Stimulated activated CD4-positive, alpha-beta T cell treated with anti-CD3 and anti-CD28 coated beads, Interleukin-4, amount 100 ng/mL, for 4 hours (primary cell): ENCODE measurements around the gene COL27A1.
"Not testable (repeated sequence)": the region's sequence is repeated elsewhere in the genome, so short reads cannot be mapped to it uniquely, and the experiment has no call there.

Source experiments
- DNase-seq, 2 experiments: peaks; one replicate each; pipeline ENCODE4 v3.0.0-alpha.2; 2020

Gene COL27A1

DNA sequence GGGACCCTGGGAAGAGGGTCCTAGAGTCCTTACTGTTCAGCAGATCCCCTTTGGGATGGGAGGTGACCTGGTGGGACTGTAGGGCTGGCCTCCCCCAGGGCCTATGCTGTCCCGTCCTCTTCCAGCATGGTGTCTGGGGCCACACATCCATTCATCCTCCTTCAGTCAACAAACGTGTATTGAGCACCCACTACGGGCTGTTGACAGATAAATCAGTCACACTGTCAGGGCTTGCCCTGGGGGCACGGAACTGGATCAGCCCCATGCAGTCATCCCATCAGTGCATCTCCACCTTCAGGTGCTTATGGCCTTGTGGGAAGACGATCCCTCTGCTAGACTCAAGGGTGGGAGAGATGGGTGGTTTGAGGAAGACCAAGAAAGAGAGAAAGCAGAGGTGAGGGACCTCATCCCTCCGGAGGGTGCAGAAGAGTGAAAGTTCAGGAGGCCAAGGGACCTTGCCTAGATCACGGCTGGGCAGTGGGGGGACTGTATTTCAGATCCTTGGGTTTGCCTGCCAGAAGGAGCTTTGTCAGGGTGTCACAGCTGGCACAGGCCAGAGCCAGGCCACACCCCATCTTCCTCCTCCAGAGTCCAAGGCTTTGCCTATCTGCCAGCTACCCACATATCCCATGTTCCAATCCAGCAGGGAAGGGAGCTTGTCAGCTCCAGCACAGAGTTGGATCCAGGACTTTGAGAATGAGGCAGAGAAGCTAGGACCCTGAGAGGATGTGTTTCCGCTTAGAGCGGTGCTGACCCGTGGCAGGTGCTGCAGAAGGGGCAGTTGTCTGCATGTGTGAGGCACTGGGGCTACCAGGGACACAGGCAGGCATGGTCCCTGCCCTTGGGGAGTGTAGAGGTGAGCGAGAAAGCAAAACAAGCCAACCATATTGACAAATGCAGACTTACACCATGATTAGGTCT lies 30.5 kb downstream of the COL27A1 start:
- DNase-seq: no peak

DNA sequence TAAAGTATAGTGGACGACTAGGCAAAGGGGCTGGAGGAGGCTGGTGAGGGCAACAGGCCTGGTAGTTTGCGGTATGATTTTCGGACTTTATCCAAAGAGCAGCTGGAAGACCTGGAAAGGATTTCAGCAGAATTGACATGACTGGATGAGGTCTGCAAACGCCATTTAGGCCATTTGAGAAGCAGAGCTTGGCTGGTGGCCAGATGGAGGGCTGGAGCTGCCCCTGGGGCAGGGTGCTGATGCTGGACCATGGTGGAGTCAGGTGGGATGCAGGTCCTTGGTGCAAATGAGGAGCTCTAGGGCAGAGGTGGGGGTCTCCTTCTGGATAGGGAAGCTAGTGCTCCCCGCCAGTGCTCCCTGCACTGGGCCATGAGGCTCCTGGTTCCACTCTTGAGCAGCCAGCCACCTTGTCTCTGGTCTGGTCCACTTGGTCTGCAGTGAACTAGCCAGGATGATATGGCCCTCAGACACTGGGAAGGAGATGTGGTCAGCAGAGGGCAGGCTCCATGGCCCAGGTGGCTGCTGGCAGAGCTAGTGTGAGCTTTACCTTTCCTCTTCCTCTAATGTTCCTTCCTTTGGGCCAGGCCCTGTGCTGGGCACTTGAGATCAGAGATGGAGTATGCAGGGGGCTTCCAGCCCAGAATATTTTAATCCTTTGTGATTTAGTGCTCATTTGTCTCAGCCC lies 31.4 kb downstream of the COL27A1 start:
- DNase-seq: no peak

DNA sequence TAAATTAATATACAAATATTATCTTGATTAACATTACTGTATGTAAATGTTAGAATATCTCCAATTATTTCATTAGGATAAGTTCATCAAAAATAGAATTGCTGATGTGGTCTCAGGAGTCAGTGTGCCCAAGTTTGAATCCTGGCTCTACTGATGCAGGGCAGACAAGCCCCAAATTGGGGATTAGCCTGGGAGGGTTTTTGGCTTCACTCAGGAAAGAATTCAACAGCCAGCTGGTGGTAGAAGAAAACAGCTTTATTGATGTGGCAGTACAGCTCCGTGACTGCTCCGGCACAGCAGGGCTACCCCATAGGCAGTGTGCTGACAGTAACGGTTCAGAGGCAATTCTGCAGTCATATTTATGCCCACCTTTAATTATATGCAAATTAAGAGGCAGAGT lies 32.5 kb downstream of the COL27A1 start:
- DNase-seq: no peak

DNA sequence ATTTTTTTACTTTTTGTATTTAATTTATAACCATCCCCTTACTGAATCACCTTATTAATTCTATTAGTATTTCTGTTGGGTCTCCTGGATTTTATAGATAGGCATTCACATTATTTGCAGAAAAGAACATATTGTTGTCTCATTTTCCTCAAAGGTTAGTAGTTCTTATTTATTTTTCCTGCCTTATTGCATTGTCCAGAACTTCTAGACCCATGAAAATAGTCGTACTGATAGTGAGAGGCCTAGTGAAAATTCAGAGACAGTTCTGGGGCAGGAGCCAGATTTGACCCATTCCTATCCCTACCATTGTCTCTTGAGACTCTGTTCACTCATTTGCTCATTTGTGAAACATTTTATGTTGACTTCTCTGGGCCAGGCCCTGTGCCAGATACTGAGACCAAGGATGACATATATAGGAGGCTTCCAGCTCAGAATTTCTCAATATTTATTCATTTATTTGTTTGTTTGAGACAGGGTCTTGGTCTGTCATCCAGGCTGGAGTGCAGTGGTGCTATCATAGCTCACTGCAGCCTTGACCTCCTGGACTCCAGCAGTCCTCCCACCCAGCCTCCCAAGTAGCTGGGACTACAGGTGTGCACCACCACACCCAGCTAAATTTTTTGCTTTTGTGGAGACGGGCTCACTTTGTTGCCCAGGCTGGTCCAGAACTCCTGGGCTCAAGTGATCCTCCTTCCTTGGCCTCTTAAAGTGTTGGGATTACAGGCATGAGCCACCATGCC lies 34.7 kb downstream of the COL27A1 start:
- DNase-seq: no peak

DNA sequence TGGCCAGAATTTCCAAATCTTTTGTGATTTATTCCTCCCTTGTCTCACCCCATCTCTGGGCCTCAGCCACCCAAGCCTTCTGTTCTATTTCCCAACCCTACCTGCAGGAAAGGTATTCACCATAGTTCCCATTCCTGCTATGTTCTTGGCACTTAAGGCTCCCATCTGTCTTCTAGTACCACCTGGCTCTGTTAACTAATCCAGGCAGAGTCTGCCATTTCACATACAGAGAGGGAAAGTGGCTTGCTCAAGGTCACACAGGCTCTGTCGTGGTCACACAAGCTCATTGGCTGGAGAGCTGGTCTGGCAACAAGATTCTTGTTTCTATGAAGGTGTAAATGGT lies 35.2 kb downstream of the COL27A1 start:
- no peak for DNase-seq

DNA sequence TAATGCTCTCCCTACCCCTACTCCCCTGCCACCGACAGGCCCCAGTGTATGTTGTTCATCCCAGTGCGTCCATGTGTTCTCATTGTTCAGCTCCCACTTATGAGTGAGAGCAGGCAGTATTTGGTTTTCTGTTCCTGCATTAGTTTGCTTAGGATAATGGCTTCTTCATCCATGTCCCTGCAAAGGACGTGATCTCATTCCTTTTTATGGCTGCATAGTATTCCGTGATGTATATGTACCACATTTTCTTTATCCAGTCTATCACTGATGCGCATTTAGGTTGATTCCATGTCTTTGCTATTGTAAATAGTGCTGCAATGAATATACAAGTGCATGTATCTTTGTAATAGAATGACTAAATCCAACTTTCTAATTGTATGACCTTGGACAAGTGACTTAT lies 36.1 kb downstream of the COL27A1 start:
- DNase-seq: not testable (repeated sequence)

DNA sequence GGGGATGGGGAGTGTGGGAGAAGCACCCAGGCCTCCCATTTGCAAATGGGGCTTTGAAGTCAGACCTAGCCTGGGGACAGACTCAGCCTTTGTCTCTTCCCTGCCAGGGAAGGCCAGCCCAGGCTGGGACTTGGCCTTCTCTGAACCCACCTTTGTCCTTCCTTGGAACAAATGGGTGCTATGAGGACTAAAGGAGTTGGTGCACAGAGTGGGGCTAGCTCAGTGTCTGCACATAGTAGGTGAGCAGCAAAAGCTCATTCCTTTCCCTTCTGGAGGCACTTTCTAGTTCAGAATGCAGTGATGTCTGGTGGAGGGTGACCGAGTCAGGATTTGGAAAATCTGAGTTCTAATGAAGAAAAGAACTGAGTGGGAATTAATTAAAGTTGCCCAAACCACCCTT lies 37.2 kb downstream of the COL27A1 start:
- DNase-seq: no peak

DNA sequence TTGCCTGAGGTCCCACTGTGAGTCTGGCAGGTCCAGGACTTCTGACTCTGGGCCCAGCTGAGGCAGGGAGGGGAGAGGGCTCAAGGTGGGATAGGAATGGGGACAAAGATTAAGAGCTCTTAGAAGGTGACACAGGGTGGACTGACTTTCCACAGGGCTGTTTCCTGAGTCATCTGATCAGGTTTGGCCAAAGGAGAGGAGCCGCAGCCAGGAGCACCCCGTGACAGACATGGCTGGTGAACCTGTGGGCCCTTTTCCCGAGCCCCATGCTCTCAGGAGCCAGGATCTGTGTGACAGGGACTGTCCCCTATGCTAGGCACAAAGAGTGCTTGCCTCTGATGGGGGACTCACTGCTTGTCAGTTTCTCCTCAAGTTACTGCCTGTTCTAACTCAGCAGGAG lies 37.8 kb downstream of the COL27A1 start:
- DNase-seq: no peak

DNA sequence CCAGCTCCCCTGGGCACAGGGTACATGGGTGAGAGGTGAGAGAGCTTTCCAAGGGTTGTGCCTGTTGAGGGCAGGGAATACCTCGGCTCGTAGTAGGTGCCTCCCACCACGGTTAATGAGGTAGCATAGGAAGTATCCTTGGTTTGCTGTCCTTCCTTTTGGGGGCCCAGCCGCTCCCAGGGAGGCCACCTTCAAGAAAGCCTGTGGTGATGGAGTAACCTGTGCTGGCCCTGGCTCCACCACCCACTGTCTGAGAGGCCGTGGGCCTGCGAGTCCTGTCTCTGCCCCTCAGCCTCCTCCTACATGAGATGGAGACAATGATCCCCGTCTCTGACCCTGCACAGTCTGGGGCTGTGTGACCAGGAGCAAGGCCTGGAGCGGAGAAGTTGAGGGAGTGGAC lies 40.8 kb downstream of the COL27A1 start:
- no peak for DNase-seq

DNA sequence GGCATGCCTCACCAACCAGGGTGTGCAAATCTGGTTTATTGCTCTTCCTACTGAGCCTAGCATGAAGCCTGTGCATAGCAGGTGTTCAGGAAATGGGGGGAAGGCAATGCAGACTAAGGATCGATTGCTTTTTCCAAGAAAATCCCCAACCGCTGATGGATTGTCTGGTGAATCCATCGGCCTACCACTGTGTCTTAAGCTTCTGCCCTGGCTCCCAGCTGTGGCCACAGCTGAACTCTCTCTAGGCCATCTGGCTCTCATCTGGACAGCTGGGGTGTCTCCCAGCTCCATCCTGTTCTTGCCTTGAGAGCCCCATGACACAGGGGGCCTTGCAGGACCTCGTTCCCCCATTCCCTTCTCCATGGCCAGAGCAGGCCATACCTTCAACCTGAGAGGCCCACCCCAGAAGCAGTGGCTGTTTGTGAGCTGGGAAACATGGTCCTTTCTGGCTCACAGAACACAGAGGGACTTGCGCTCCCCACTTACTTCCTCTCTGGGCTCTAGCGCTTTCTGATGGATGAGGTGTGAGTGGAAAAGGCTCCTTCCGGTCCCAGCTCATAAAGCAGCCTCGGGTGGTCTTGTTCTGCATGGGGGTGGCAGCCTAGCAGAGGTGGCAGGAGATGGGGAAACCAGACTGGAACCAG lies 41.8 kb downstream of the COL27A1 start:
- DNase-seq: no peak

DNA sequence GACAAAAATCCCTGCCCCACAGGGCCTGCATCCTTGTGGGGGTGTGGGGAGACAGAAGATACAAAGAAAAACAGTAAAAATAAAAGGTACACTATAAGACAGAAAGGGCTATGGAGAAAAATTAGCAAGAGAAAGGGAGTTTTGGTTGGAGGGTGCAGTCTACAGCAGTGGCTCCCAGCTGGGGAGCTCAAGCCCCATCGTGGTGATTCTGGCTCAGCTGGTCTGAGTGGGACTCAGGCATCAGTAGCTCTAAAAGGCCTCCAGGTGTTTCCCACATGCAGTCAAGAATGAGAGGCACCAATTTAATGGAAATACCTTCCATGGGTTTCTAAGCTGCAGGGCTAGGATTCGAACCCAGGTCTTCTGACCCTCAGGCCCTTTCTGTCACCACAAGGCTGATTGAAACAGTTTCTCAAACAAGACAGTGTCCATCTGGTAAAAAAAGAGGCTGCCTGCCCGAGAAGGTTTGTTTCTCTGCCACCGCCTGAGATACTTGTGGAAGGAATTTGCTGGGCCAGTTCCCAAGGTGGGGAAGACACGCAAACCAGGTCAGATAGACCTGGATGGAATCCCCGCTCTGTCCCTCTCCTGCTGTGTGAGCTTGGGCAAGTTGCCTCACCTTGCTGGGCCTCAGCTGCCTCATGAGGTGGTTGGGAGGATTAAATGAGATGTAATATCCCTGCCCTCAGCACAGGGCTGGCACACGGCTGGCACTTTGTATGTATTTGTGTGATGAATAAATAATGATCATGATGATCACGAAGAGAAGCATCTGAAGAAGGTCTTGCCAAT lies 43.1 kb downstream of the COL27A1 start:
- DNase-seq: no peak

DNA sequence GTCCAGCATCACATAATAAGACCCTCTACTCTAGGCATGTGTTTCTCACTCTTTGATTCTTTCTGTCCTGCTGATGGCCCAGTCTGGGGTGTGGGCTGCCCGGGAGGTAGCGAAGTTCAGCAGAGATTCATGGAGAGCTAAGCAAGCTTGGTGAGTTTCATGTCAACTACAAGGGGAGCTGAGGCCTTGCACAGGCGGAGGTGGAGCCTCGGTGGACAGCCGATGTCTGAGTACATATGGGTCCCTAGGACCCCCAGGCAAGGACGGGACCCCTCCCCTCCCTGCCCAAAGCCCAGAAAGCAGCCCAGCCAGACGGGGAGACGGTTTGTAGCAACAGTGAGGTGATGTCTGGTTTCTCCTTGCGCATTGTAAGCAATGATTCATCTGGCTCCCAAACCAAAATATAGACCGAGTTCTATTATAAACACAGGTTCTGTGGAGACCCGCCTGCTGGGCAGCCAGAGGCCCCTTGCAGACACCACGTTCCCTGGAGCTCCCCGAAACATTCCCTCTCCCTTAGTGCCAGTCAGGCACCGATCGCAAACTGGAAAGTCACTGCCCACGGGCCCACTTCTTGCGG lies 45.5 kb downstream of the COL27A1 start:
- no peak for DNase-seq

DNA sequence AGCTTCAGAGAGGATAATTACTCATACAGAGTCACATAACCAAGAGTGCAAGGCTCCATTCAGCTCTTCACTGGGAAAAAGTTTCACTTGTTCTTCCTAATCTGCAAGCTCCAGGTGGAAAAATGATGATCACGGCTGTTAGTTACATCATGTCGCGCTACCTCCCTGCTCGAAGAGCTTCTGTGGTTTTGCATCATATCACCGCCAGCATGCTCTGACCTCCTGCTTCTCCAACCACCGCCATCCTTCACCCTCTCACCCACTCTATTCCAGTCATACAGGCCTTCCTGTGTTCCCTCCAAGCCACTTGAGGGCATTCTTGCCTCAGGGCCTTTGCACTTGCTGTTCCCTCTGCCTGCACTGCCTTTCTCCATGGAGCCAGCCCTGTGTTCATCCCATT lies 47.1 kb downstream of the COL27A1 start:
- DNase-seq: no peak

DNA sequence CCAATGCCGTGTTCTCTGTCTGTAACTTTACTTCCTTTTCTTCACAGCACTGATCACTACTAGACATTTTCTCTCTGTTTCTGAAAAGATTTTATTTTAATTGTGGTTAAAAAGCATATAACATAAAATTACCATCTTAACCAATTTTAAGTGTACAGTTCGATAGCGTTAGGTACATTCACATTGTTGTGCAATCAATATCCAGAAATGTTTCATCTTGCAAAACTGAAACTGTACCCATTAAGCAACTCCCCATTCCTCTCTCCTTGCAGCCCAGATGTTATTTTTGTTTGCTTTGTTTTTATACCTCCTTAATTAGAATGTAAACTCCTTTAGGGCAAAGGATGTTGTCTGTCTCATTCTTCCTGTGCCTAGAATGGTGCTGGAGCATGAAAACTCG lies 47.5 kb downstream of the COL27A1 start:
- no peak for DNase-seq

DNA sequence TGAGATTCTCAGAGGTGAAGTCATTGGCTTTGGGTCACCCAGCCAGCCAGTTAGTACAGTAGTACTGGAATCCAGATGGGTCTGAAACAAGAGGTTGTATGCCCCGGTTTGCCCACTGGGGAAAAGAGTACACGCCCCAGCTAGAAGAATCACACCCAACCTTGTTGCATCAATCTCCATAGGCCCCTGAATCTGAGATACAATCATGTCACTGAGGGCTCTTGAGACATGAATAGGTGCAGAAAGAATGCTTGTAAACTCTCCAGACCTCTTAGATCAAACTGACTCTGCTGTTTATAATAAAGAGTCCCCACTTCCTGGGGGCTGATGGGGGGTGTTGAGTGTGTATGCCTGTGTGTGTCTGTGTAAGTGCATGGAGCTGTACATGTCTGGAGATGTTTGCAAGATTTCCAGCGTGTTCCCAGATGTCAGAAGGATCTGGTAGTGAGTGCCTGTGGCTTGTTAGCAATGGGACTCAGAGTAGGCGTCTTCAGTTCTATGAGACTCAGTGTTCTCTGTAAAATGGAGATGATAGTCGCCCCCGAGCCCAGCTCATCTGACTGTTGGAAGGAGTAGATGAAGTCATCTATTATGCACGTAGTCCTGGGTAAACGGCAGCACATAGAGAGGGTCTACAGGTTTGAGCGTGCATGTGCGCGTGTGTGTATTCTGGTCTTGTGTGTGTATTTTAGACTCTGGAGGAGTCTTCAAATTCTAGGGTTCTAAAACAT lies 48.2 kb downstream of the COL27A1 start:
- no peak for DNase-seq

DNA sequence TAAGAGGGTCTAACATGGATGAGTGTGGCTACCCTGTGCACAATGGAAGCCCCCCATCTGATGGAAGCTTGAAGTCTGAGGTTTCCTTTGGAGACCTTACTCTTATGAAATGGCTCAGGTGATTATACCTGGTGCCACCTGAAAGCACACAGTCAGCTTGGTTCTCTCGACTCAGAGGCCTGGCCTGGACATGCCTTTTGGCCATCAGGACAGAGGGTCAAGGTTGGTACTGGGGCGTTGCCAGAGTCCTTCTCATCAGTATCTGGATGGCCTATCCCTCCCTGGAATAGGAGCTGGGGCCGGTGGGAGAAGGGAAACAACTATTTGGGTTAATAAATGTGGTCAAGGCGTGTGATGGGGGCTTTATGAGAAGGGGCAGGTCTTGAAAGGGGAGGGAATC lies 48.9 kb downstream of the COL27A1 start:
- DNase-seq: no peak

DNA sequence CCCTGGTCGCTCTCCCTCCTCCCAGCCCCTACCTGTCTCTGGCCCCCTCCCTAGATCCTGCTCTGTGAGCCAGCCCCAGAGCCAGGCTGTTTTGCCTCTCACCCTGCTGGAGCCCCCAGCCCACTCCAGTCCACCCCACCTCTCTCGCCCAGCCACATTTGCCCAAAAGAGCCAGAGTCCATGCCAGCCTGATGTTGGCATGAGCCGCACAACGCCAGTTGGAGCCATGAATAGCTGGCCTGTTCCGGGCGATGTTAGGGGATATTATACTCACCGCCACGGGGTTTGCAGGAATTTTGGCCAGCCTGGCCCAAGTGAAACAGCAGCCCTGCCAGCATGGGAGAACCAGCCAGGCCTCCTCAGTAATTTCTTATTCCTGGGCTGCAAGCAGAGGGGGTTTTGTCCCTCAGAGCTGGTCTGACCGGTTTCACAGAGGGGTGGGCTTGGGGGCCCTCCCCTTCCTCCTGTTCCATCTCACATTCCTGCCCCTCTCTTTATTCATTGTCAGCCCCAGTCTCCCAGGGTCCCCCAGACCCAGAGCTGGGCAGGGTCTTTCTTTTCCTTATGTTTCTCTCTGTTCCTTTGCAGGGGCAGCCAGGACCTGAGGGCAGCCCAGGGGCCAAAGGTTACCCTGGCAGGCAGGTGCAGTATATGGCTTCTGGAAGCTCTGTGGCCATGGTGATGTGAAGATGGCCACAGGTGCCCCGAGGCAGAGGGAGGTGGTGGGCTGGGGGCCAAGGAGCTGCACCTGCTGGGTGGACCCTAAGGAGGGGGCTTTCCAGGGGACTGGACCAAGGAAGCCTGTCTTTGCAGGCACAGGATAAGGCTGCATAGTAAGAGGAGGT lies 50.1 kb downstream of the COL27A1 start:
- no peak for DNase-seq

DNA sequence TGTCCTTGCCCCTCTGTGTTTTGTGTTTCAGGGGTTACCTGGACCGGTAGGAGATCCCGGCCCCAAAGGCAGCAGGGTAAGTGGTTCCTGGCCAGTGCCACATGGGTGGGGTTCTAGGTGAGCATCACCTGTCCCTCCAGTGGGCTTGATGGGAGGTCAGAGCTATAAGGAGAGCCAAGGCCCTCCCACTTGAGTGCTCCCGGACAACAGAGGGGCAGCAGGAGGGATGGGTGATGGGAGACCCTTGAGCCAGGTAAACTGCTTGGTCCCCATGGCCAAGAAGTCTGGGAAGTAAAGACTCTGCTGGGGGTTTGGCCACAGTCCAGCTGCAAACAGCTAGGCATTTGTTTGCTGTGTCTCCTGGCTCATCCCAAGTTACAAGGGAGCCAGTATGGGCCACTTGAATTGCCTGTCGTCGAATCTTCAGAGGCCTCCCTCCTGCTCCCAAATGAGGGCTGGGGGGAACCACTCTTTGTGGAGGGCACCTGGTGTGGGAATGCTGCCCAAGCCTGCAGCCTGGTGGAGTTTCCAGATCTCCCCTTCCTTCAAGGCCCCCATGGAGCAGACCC lies 51.0 kb downstream of the COL27A1 start:
- no peak for DNase-seq

DNA sequence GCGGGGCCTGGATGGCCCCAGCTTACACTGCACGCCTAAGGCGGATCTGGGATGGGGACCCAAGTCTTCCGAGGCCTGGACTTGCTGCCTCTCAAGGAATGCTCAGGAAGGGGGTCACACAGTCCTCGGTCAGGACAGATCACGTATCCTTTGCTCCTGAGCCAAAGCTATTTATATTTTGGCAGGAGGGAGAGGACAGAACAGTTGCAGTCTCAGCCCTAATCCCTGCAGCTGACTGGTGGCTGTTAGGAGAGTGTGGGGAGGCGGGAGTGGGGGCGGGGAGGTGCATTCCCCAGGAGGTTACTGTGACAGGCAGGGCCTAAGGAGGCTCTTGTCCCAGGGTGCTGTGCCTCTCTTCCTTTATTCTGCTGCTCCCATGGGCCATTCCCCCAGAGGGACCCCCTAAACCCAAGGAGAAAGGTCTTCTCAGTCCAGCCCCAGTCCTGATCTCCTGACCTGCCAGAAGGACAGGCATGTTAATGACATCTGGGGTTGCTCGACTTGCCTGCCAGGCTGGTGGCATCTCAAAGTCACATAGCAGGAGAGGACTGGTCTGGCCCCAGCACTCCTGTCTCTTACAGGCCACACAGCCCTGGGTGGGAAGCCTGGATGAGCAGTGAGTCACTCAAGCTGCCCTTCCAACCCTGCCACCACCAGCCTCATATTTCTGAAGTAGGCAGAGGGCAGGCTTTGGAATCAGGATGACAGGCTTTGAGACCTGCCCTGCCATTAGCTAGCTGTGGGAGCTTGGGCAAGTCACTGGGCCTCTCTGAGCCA lies 51.9 kb downstream of the COL27A1 start:
- no peak for DNase-seq
